HG03469 (cell line): ENCODE data around the gene CD36.

Experiments
- ATAC-seq: cut with Tn5 transposase; IDR thresholded peaks from one replicate; pipeline ENCODE4 v1.9.1; 2021; ENCODE audit warnings: mild to moderate bottlenecking, moderate library complexity, moderate number of reproducible peaks; ENCODE audit not compliant: unreplicated experiment

The CD36 gene

DNA sequence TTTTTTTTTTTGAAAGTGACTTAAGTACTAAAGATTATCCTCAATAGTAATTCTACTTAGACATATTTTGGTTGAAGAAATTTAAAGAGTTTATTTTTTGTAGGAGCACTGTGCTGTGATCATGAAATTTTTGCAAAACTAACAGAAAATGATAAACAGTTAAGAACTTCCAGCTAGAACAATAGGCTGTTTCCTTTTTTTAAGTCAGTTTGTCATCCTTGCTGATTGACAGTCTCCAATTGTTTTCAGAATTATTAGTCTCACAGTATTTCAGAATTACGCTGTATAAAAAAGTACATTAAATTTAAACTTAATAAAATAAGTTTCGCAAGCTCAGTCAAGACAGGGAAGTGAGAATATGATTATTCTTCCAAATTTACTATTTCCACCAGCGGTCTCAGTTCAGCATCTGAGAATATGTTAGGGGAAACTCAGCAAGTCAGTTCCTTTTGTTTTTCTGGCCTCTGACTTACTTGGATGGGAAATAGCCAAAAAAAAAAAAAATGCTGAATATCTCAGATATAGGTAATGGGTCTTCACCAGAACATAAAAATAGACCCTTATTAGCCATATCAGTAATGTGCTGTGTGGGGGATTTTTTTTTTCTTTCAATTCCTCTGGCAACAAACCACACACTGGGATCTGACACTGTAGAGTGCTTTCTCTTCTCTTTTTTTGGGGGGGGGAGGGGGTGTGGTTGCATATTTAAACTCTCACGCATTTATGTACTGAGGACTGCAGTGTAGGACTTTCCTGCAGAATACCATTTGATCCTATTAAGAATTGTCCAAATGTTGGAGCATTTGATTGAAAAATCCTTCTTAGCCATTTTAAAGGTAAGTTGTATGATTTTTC, at the start of gene CD36:
Gene CD36 (plus strand): TSS at position 732 of the 855 bp plus-strand sequence. CDS start 8,099 bp downstream, outside the sequence.
- ATAC-seq: peak; percentile 68

DNA sequence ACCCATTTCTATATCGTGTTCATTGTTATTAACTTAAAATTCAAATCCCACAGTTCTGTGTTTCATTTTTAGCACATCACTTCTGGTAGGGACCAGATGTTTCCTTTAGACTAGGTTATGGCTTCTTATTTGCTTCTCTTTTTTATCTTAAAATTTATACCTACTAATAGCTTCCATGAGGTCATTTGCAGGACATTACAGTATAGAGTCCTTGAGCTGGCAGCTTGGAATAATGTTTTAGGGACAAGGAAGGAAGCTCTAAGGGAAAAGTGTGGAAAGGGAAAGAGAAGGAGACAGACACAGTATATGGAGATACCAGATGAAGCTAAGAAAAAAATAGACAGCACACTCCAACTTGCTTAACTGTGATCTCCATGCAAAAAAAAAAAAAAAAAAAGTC, 48.8 kb upstream of the CD36 start:
- no peak for ATAC-seq

DNA sequence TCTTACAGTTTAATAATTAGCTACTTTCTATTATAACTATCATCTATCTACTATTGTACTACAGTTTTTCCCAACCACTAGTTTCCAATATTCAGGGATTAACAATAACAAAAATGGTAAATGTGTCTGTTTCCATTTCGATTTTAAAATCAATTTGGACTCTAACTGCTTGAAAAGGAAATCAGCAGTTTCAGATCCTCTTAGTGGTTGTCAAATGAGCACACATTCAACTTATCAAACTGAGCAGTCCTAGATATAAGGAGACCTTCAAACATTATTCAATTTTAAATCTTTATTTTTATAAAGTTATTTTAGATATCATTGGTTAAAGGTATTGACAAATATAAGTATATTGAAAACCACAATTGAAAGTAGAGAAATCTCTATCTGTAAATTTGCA, 46.8 kb upstream of the CD36 start:
- ATAC-seq: no peak

DNA sequence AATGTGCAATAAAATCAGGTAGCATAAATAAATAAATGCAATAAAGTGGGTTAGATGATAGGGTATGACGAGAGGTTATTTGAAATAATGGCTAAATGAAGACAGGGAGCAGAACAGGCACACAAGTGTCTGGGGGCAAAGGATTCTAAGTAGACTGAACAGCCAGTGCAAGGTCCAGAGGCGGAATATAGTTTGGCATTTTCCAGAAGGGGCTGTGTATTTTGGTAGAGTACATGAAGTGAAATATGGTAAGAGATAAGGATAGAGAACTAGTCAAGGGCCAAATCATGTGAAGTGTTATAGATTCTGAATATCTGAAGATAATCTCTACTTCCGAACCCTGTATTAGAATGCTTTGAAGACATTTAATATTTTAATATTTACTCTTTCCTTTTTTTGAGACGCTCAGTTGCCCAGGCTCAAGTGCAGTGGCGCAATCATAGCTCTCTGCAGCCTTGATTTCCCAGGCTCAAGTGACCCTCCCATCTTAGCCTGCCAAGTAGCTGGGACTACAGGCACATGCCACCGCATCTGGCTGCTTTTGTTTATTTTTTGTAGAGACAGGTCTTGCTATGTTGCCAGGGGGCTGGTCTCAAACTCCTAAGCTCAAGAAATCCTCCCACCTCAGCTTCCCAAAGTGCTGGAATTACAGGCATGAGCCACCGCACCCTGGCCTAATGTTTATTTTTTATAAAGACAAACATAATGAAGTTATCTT, 44.4 kb upstream of the CD36 start:
- no peak for ATAC-seq

DNA sequence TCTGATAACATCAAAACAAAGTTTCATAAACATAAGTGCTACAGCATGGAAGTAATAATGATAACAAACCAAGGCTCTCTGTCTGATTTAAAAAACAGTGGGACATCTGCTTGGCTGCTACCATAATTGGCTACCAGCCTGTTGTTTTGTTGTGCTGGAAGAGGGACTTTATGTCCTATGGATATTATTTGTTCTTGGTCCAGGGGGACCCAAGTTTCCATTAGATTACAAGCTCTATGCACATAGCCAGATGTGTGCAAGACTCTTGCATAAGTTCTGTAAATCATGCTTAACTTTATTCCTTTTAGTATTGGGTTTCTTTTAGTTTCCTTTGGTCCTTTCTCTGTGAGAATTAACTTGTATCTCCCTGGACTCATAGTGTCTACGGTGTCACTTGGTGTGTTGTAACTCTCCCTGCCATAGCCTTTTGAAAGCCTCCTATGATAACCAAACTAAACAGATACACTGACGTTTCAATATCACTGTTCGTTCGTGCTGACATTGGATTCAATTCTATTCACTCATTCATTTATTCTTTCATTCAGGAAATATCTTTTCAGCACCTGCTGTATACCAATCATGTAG, 41.4 kb upstream of the CD36 start:
- ATAC-seq: no peak

DNA sequence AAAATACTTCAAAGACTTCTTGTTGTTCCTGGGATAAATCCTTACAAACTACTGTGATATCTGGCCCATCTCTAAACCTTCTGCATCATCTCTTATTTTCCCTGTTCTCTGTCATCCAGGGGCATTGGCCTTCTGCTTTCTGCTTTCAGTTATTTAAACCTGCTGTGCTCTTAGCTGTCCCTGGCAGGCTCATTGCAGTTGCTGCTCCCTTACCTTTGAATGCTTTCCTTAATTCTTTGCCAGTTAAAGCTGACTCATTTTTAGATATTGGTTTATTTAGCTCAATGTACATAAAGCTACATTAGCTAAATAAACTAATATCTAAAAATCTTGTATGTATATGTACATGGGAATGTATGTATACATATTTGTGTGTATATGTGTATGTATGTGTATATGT, 40.6 kb upstream of the CD36 start:
- ATAC-seq: no peak

DNA sequence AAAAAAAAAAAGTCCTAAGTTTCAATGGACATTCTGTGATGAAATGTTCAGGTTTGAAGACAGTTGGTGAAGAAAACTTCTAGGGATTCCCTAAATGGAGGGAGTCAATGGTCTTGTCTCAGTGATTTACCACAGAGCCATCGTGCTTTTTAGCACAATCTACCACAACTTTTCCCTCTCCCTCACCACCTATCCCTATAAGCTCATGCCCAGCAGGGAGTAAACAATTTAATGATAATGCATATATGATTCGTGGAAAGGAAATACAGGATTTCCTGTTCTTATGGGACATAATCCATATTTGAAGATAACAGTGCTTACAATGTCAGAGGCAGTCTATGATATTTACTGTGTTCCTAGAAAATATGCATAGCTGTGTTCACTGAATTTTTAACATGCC, 38.4 kb upstream of the CD36 start:
- no peak for ATAC-seq

DNA sequence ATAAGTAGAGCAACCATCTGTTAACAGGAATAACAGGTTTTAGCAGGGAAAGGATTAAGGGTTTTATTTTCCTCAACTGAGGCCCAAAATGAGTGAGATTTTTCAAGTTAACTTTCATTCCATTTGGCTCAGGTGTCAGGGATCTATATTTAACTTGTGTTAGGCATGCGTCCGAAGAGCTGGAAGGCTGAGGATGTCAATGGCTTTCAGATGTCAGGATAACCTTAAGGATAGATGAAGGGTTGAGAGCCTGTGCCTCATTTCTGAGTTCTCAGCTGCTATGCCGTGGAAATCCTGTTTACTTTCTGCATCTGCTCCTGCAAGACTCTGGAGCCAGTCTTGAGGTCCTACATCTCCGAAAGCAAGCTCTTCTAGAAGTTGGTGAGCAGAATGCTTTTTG, 36.4 kb upstream of the CD36 start:
- ATAC-seq: no peak

DNA sequence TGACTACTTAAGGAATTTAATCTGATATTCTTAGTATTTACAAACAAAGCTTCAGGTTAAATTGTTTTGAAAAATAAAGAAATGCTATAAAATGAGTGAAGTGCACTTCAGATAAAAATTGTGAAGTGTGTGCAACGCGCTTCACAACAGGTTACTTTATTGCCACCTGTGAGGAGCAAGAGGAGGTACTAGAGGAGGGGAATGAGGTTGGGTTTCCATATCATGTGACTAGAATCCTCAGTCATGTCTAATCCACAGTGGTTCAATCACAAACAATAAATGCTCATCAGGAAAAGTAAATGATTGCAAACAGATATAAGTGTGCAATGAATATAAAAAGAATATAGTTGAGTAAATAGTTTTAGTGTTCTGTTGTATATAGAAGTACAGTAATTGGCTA, 34.5 kb upstream of the CD36 start:
- no peak for ATAC-seq

DNA sequence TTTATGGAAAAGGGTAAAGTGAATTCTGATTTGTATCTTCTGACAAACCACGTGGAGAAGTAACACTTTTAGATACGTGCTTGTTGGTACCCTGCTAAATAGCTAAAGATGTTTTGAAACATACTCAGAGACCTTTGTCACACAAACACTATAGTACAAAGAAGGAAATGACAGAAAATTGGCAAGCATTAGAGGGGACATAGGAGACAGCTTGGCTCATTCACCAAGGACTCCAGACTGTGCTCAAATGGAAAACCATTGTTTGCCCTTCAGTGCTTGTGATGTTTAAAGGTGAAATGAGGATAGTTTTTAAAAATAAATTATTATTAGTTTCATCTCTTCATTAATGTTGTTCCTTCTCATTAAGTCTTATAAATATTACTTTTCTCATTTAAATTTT, 34.0 kb upstream of the CD36 start:
- no peak for ATAC-seq

DNA sequence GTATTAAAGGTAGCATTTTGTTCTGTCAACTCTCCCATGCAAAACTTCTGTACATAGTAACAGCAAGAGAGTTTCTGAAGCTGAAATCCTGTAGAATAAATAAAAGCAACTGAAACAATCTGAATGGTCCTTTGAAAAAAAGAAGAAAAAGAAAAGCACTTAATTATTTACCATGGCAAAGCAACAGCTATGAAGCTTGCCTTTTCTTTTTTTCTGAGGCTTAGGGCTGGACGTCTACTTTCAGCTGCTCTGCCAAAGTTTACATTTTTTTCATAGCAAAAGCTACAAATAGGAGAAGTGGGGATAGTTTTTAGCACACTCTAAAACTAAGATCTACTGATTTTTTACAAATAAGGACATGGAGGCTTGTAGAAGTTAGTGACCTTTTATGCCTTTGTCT, 31.3 kb upstream of the CD36 start:
- ATAC-seq: no peak

DNA sequence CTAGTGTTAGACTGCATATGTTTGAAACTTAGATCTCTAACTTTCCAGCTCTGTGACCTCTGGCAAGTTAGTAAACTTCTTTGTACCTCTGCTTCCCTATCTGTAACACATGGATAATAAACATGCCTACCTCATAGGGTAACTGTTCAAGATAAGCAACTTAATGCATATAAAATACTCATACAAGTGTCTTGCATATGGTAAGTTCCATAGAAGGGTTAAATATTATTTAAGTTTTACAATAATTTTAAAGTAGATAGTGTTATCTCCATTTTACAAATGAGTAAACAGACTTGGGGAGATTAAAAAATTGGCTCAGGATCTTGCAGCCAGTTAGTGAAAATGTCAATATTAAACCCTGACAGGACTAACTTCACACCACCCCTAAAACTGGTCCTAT, 30.1 kb upstream of the CD36 start:
- no peak for ATAC-seq

DNA sequence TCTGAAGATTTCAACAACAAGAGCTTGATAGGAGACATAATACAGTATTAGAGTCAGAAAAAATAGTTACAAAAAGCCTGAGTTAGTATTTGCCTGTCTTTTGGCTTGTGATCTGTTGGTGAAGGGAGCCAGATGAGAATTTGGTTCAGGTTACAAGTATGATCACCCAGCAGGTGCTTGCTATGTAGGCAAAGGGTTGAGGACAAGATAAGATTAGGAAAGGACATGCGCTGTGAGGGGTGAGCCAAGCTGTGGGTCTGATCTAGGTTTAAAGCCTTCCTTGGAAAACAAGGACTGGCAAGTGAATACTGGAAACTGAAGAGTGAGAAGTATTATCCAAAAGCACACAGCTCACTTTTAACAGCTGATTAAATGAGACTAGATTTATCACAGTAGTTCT, 28.7 kb upstream of the CD36 start:
- ATAC-seq: no peak

DNA sequence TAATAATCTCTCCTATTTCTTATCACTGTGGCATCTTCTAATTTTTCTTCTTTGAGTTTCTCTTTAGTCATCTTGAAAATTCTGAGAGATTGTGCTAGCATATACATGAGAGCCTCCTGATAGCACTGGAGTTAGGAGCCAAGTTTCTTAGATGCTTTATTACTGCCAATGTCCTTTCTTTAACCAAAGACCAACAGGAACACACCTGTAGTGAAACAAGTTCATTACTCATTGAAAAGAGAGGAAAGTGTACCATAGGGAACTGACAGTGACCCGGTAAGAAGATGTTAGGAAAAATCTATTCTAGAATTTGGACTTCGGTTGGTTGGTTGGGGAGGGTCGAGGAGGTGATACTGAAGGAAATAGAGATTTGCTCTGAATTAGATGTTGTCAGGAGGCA, 27.1 kb upstream of the CD36 start:
- no peak for ATAC-seq

DNA sequence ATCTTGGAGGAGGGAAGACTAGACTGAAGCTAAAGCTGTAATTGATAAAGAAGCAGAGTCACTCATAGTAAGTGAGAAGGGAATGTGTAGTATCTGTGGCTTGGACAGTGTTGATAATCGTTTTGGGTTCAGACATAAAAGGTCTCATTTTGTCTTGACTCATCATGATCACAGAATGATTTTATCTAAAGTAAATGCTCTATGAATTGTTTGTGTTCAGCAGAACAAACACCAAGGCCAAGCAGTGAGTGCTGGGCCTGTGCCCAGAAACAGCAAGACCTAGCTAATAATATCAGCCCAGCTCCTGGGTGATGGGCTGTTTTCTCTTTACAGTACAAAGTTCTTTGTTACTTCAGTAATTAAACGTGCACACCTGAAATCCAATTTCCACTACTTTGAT, 26.7 kb upstream of the CD36 start:
- no peak for ATAC-seq

DNA sequence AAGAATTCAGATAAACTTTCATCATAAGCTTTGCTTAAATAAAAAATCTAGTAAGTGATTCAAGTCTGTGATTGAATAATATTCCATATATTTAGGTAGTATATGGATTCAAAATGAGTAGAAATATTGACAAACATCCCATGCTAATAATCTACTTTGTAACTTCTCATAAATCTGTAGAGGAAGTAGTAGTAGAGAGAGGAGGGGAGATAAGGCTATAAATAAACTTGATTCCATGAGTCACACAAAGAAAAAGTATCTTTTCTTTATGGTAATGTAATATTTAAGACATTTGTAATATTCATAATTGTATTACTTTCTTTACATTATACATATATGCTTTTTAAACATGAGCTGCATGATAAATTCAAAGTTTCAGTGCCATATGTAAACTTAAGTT, 25.6 kb upstream of the CD36 start:
- no peak for ATAC-seq

DNA sequence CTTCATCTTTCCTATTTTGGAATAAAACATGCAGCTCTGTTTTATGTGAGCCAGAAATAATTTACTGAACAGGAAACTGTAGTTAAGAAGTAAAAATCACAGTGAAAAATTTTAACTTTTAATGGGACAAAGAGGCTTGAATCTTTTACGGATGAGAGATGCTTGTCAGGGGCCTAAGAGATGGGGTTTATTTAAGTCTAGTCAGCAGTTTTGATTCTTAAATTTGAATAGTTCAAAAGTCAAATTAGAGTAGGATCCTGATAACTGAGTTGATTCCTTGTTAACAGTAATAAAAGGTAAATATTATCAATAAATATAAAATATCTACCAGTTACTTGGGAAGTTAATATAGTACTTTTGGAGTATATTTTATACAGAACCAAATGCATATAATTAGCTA, 24.9 kb upstream of the CD36 start:
- no peak for ATAC-seq

DNA sequence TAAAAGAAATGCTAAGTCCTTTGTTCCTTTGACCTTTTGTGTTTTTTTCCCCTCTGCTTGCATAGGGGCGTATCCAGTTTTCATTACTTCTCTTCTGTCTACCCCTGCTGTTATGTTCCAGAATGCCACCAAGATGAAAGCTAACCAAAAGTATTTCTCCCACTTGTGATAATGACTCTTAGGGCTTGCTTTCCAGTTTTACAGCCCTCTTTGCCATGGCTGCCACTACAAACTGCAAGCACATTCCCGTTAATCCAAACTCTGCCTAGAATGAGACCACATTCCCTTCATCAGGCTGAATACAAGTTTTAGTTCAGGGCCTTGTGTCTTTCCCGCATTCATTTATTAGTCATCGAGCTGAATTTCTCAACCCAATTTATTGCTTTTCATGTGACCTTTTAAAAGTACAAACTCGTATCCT, 23.6 kb upstream of the CD36 start:
- no peak for ATAC-seq

DNA sequence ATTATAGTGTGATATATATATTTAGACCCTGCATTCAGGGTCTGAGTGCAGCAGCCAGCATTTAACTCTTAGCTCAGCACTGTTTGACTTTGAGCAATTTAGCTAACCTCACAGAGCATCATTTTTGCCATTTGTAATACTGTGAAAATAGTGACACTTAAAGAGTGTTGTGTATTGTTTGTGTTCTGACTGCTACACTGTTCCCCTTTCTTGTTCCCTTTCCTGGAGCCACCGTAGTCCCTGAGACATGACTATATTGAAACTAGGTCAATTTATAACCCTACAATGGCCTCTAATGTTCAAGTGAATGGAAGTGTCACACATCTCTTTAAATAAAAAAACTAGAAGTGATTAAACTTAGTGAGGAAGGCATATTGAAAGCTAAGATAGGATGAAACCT, 20.3 kb upstream of the CD36 start:
- ATAC-seq: no peak

DNA sequence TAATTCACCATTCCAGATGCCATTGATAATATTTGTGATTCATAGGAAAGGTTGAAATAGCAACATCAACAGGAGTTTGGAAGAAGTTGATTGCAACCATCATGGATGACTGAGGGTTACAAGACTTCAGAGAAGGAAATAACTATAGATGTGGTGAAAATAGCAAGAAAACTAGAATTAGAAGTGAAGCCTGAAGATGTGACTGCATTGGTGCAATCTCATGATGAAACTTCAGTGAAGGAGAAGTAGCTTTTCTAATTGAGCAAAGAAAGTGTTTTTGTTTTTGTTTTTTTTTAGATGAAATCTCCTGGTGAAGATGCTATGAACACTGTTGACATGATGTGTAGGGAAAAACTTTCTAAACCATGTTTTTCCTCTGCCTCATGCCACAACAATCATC, 18.7 kb upstream of the CD36 start:
- ATAC-seq: no peak

DNA sequence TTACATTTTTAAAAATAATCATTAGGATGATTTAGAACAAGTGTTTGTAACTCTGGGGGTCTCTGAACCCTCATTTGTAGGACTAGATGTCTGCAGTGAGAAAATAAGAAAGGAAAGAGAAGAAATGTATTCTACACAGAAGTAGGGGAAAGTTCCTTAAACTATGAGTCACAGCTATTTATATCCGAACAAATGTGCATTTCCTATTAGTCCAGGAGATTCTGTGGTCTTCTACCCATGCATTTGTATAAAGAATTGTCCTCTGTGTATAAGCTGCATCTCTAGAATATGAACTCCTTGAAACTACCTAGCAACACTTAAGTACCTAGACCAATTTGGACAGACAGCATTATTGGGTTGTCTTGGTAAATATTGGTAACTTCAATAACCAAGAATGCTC, 15.9 kb upstream of the CD36 start:
- ATAC-seq: no peak
